GM19035 (cell line): Measurements from ENCODE around the gene PTPRJ.
"Not testable (repeated sequence)": the region's sequence is repeated elsewhere in the genome, so short reads cannot be mapped to it uniquely, and the experiment has no call there.

Experiments used
- ATAC-seq: cut with Tn5 transposase; IDR thresholded peaks from one replicate; pipeline ENCODE4 v1.9.1; 2021; ENCODE audit not compliant: unreplicated experiment

PTPRJ gene

DNA sequence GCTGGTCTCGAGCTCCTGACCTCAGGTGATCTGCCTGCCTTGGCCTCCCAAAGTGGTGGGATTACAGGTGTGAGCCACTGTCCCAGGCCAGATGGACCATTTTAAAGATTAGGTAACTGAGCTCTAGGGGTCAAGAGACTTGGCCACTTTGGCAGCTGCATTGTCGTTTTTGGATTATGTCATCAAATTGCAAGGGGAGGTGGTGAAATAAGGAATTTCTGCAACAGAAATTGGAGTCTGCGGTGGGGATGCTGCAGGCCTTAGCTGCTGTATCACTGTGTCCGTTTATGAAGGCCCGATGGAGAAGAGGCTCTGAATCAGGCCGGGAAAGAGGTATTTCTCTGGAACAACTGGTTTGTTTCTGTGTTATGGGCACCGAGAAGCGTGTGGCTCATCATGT lies 34.6 kb downstream of the PTPRJ start:
- ATAC-seq: no peak

GRCh38 chr11:48017105-48017830 lies 36.9 kb downstream of the PTPRJ start:
- ATAC-seq: no peak

- no peak for ATAC-seq
Measured at GRCh38 chr11:48017831-48018527, 37.6 kb downstream of the PTPRJ start.

DNA sequence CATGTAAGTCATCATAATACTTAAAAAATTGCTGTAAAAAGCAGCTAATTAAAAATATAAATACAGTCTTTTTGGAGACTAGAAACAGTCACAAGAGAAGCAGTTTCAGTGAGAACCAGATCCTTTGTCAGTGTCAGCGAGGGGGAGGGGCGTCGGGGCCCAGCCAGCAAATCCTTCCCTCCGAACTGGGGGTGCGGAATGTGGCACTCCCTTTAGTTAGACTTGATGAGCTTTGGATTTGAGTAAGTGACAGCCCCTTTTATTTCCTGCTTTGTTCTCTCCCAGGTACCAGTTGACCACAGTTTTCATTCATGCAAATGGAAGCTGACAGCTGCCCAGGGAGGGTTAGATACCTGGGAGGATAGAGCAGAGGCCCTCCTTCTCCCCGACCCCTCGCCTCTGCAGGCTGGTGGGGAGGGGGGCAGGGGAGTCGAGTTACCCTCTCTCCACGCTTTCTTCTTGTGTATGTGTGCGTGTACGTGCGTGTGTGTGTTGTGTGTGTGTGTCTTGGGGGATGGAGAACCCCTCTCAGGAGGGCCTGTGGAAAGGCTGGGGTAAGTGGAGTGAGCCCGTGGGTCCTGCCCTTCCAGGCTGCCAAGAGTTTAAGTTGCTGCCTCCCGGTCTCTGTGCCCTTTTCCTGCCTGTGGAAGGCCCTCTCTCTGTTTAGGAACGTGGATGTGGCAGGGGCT lies 38.3 kb downstream of the PTPRJ start:
- no peak for ATAC-seq

DNA sequence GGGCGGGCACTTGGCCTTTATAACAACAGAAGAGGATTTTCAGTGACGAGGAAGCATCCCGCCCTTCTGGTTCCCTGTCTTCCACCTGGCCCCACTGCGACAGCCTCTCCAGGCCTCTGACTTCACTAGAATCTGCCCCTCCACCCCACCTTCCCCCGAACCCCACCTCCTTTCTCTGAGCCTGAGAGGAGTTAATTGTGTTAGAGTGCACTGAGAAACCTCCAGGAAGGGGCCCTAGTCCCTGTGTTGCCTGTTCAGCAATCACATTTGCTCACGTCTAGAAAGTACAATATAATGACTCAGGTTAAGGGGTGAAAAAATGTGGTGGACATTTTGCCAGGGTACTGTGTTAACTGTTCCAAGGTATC lies 38.8 kb downstream of the PTPRJ start:
- ATAC-seq: no peak

DNA sequence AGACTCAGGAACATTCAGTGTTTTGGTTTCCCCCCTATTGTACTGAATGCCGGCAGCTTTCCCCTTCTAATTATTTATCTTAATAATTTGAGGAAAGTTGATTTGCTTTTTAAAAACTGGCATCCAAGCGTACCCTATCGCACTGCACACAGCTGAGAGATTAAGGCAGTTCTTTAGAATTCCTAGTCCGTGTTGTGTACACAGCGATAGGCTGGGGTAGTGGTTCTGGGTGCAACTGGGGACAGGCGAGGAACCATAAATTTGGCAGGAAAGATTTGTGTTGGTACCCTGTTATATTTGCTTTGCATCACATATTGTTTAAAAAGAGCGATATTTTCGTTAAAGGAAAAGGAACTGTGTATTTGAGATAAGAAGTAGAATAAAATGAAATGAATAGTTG lies 39.2 kb downstream of the PTPRJ start:
- no peak for ATAC-seq

- peak; percentile 76 for ATAC-seq
Measured at GRCh38 chr11:48020092-48020755, 39.9 kb downstream of the PTPRJ start.

- ATAC-seq: not testable (repeated sequence)
Measured at GRCh38 chr11:48021201-48021820, 41.0 kb downstream of the PTPRJ start.

DNA sequence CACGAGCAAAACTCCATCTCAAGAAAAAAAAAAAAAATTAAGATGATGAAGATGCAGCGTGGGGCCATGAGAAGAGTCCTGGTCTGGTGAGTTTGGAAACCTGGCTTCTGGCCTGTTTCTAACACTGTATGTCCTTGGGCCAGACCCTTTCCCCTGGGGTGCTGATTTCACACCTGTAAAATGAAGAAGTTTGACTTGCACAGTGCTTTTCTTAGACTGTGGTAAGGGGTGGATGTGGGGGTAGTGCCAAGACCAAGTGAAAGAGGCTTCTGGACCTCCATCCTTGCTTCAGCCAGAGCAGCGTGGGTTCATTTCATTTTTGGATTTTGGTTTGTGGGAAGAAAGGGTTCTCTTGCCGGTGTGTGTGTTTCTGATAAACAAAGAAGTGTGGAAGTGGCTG lies 42.1 kb downstream of the PTPRJ start:
- no peak for ATAC-seq

- not testable (repeated sequence) for ATAC-seq
Measured at GRCh38 chr11:48023608-48024007, 43.2 kb downstream of the PTPRJ start.

GRCh38 chr11:48024635-48025071 lies 44.3 kb downstream of the PTPRJ start:
- ATAC-seq: no peak

GRCh38 chr11:48025293-48025983 lies 45.1 kb downstream of the PTPRJ start:
- ATAC-seq: no peak

DNA sequence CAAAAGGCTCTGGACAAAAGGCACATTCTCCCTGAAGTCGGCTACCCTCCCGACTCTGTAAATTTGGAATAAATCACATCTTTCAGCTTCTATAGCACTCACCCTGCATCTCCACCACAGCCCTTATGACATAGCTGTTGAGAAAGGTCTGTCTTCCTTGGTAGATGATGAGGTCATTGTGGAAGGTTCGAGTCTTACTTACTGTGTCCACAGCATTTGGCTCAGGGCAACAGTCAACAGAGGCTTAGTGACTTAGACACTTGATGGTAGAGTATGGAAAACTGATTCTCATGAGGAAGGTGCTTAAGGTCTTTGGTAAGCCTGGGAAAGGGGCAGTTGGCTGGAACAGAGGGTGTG lies 45.6 kb downstream of the PTPRJ start:
- ATAC-seq: no peak

- ATAC-seq: no peak
Measured at GRCh38 chr11:48028914-48029680, 48.7 kb downstream of the PTPRJ start.

- no peak for ATAC-seq
Measured at GRCh38 chr11:48029681-48030290, 49.4 kb downstream of the PTPRJ start.

- ATAC-seq: no peak
Measured at GRCh38 chr11:48031602-48032001, 51.2 kb downstream of the PTPRJ start.

GRCh38 chr11:48032721-48033120 lies 52.4 kb downstream of the PTPRJ start:
- ATAC-seq: no peak

GRCh38 chr11:48033918-48034341 lies 53.6 kb downstream of the PTPRJ start:
- ATAC-seq: no peak
